Stimulated activated effector memory CD8-positive, alpha-beta T cell treated with anti-CD3 and anti-CD28 coated beads, Interleukin-12 subunit alpha, Interleukin-12 subunit beta, amount 100 ng/mL, for 72 hours (primary cell): ENCODE measurements around the gene PARD3B.

Source experiments
- ATAC-seq: fragments of 150-1000 bp; cut with Tn5 transposase; 2 replicates; pipeline ENCODE4 v1.10.0; 2021
- DNase-seq, 2 donors: peaks; one replicate each; pipeline ENCODE4 v3.0.0; 2021 to 2022; ENCODE audit warnings: low spot score in 2 of 2
- H3K27ac Mint-ChIP-seq: one replicate; pipeline ENCODE4 v1.8.0; 2022; ENCODE audit warnings: mild to moderate bottlenecking, mixed read lengths
- H3K36me3 Mint-ChIP-seq: one replicate; pipeline ENCODE4 v1.8.0; 2022; ENCODE audit warnings: mild to moderate bottlenecking, mixed read lengths
- H3K4me1 Mint-ChIP-seq: one replicate; pipeline ENCODE4 v1.8.0; 2022; ENCODE audit warnings: mixed read lengths
- H3K4me3 Mint-ChIP-seq: one replicate; pipeline ENCODE4 v1.8.0; 2022; ENCODE audit warnings: mild to moderate bottlenecking, mixed read lengths
- H3K9me3 Mint-ChIP-seq: one replicate; pipeline ENCODE4 v1.8.0; 2022; ENCODE audit warnings: mixed read lengths

PARD3B gene

DNA sequence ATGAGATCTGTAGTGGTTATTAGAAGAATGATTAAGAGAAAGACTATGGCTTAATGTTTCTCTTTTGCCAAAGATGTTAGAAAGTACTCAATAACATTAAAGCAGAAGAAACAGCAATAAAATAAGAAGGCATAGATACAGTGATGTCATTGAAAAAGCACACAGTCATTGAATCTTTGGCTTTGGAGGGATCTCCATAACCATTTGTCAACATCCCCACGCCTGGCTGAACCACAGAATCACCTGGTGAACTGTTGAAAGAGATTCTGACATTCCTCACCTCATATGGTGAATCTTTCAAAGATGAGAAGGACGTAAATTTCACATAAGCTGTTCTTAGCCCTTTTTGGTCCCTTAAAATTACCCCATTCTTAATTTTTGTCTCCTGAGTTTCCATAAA, 812.5 kb downstream of the PARD3B start:
- H3K27ac Mint-ChIP-seq: no peak overlapping the region
- H3K4me3 Mint-ChIP-seq: no peak overlapping the region
- DNase-seq (no peak), ATAC-seq (no peak)
- H3K4me1 Mint-ChIP-seq: no peaks in the 10 kb centered on the region
- H3K36me3 Mint-ChIP-seq: no peaks in the 10 kb centered on the region
- H3K9me3 Mint-ChIP-seq: no peaks in the 10 kb centered on the region

DNA sequence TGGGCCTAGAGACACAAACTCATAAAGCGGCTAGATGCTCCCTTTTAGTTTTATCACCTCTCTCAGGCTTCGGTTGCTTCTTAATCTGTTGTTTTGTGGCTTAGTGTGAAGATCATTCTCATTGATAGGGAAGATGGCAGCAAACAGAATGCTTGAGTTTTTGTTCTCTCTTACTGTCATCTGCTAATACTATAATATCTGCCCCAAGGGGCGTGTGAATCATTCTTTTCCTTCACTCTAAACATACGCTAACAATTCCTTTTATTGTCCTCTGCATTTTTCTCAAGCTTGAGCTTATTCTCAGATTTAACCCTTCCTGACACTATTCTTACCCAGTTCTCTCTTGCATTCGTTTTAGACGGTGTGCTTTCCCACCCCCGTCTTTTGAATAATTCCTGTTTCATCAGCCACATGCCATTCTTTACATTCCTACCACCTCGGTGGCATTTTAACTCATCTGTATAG, 813.1 kb downstream of the PARD3B start:
- ATAC-seq: no peak
- H3K27ac Mint-ChIP-seq: no peak overlapping the region
- no peaks in the 10 kb centered on the region for H3K36me3 Mint-ChIP-seq

DNA sequence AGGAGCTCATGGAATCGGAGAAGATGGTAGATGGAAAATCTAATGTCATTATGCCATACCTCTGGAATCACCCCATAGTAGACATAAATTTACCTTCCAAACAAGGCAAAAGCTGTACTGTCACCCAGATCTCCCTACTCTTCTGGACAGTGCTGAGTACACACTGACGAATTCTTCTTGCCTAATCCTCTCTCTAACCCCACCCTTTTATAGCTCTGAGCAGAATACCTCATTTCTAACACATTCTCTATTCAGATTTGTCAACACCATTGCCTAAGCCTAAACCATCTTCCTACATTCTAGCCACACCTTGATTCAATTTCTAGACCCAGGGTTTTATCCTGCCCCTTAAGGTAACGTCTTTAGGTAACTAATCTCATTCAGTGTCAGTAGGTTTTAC, 816.0 kb downstream of the PARD3B start:
- no peak overlapping the region for H3K27ac Mint-ChIP-seq
- ATAC-seq (no peak), DNase-seq (no peak)
- no peaks in the 10 kb centered on the region for H3K36me3 Mint-ChIP-seq
- H3K4me3 Mint-ChIP-seq: no peak overlapping the region
- H3K4me1 Mint-ChIP-seq: no peaks in the 10 kb centered on the region
- no peaks in the 10 kb centered on the region for H3K9me3 Mint-ChIP-seq

More for the DNA sequence above, 813.1 kb downstream of the PARD3B start:
- Mint-ChIP-seq H3K9me3 (no peaks in the 10 kb centered on the region), H3K4me3 (no peak overlapping the region), H3K4me1 (no peaks in the 10 kb centered on the region)
- no peak for DNase-seq

DNA sequence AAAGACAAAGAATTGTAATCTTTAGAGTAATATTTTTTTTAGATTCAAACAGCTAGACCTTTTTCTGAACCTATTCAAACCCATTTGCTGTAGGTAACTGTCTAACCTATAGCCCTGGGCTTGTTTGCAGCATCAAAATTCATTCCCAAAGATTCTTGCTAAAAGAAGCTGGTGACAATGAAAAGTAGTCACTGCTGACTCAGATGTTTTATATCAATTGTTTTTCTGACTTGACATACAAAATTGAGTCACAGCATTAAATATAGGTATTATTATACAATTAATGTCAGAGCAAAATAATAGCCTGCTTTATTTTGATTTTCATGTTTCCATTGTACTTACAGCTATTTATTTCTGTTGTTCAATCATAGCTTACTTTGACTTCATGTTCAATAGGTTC, 816.7 kb downstream of the PARD3B start:
- Mint-ChIP-seq H3K9me3 (no peaks in the 10 kb centered on the region), H3K27ac (no peak overlapping the region), H3K4me1 (no peaks in the 10 kb centered on the region), H3K4me3 (no peak overlapping the region), H3K36me3 (no peaks in the 10 kb centered on the region)
- no peak for ATAC-seq
- DNase-seq: no peak

DNA sequence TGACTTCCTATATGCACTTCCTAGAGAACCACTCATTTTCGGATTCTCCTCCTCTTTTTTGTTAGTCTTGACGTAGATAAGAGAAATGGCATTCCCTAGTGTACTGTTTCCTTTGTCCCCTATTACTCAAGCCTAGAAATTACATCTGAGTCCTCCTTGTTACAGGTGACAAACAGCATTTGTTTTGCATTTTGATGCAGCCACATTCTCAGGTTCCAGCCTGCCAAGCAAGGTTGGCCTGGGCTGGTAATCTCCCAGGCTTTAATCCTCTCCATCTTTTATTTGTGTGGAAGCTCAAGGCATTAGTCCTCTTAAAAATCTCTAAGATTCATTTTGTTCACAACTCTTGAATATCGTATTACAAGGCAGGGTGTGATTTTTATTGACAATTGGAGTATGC, 819.0 kb downstream of the PARD3B start:
- DNase-seq: no peak
- Mint-ChIP-seq H3K4me3 (no peak overlapping the region), H3K9me3 (no peaks in the 10 kb centered on the region), H3K4me1 (no peaks in the 10 kb centered on the region), H3K27ac (no peak overlapping the region), H3K36me3 (no peaks in the 10 kb centered on the region)
- no peak for ATAC-seq

DNA sequence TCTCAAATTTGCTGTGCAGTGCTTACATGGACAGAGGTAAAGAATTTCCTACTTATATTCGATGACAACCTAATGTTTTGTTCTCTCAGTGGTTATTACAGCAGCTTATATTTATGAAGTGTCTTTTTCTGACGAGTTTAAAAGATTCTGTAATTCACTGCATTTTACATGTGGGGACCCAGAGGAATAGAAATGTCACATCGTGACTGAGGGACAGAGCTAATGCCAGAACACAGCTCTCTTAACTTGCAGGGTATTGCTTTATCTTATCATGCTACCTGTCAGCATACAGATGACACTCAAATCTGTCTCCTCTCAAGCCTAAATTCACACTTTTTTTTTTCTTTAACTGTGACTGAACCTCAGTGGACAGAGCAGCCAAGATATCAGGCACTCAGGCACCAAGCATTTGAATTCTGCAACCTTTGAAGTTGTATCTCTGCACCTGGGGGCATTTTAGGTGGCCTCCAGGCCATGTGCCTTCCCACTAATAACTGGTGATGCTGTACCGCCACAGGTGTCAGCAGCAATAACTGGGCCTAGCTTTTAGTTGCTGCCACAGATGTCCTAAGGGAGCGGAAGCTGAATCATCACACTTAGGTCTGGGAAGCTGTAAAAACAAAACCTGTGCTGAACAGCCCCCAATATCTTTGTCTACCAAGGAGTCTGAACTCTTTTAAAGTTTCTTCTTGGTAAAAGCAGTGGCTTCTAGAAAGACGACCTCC, 821.2 kb downstream of the PARD3B start:
- Mint-ChIP-seq H3K36me3 (no peaks in the 10 kb centered on the region), H3K4me1 (no peaks in the 10 kb centered on the region), H3K4me3 (no peak overlapping the region), H3K27ac (no peak overlapping the region), H3K9me3 (no peaks in the 10 kb centered on the region)
- no peak for DNase-seq
- ATAC-seq: no peak

DNA sequence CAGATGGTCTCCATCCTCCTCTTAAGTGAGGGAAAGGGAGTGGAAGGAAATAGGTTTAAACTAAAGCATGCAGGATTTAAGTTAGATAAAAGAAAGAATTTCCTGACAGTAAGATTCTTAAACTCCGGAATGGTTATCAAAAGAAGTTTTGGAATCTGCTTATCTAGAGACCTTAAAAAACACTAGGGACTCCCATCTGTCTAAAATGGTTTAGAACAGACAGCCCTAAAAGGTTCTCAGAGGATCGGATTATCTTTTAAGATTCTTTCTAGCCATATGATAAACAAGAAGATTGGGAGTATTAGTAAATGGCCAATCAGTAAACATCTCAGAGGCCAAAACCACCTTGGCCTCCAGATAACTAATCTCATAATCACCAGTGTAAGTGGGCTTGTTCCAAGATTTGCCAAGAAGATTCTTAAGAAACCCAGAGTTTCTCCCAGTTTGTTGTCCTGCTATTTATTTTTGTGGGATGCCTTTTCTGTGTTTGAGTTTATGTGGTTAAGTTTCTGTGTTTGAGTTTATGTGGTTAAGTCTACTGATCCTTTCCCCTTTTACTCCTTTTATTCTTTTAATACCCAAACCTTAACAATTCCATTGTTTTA, 822.2 kb downstream of the PARD3B start:
- no peak for ATAC-seq
- H3K4me3 Mint-ChIP-seq: no peak overlapping the region
- no peaks in the 10 kb centered on the region for H3K36me3 Mint-ChIP-seq
- DNase-seq: no peak
- no peak overlapping the region for H3K27ac Mint-ChIP-seq
- H3K9me3 Mint-ChIP-seq: no peaks in the 10 kb centered on the region
- no peaks in the 10 kb centered on the region for H3K4me1 Mint-ChIP-seq

DNA sequence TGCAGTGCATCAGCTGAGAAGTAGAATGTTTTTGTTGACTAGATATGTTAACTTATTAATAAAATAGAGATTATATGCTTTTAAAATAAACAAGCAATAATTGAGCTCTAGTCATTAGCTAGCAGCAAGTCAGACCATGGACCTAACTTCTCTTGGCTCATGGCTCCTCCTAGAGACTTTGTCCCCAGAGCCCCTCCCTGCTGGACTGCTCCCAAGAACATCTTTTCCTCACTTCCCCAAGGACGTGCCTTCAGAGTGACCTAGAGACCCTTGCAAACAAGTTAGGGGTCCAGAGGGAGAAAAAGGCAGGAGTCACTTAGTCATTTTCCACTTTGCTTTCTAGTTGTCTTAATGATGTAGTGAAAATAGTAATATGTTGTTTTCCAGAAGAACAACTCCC, 824.5 kb downstream of the PARD3B start:
- H3K4me1 Mint-ChIP-seq: no peaks in the 10 kb centered on the region
- no peak overlapping the region for H3K27ac Mint-ChIP-seq
- ATAC-seq (no peak), DNase-seq (no peak)
- no peaks in the 10 kb centered on the region for H3K36me3 Mint-ChIP-seq
- H3K9me3 Mint-ChIP-seq: no peaks in the 10 kb centered on the region
- H3K4me3 Mint-ChIP-seq: no peak overlapping the region

DNA sequence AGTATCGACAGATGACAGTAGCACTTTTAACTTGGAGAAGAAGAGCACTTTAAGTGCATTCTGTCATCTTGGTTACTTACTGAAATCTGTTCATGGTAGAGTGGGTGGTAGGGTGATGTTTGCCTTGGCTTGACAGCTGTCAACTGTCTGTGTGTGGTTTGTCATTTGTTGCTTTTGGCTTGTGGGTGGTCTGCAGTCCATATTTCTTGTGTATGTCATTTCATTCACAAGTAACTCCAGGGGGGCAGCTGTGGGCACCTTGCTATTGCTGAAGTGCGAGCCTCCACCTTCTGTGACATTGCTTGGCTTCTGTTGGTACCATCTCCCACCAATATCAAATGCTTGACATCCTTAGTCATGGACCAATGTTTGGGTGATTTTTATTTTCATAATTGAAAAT, 825.5 kb downstream of the PARD3B start:
- Mint-ChIP-seq H3K27ac (no peak overlapping the region), H3K4me3 (no peak overlapping the region), H3K9me3 (no peaks in the 10 kb centered on the region), H3K36me3 (no peaks in the 10 kb centered on the region), H3K4me1 (no peaks in the 10 kb centered on the region)
- no peak for ATAC-seq
- no peak for DNase-seq

DNA sequence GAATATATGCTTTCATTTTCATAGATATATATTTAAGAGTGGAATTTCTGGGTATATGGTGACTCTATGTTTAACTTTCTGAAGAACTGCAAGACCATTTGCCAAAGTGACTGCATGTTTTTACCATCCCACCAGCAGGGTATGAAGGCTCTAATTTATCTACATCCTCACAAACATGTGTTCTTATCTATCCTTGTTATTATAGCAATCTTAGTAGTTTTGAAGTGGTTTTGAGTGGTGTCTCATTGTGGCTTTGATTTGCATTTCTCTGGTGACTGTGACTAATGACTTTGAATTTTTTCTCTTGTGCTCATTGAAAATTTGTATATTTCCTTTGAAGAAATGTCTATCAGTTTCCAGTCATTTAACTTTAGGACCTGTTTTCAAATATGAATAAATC, 826.9 kb downstream of the PARD3B start:
- no peak for DNase-seq
- Mint-ChIP-seq H3K36me3 (no peaks in the 10 kb centered on the region), H3K27ac (no peak overlapping the region), H3K9me3 (no peaks in the 10 kb centered on the region), H3K4me3 (no peak overlapping the region), H3K4me1 (no peaks in the 10 kb centered on the region)
- no peak for ATAC-seq

DNA sequence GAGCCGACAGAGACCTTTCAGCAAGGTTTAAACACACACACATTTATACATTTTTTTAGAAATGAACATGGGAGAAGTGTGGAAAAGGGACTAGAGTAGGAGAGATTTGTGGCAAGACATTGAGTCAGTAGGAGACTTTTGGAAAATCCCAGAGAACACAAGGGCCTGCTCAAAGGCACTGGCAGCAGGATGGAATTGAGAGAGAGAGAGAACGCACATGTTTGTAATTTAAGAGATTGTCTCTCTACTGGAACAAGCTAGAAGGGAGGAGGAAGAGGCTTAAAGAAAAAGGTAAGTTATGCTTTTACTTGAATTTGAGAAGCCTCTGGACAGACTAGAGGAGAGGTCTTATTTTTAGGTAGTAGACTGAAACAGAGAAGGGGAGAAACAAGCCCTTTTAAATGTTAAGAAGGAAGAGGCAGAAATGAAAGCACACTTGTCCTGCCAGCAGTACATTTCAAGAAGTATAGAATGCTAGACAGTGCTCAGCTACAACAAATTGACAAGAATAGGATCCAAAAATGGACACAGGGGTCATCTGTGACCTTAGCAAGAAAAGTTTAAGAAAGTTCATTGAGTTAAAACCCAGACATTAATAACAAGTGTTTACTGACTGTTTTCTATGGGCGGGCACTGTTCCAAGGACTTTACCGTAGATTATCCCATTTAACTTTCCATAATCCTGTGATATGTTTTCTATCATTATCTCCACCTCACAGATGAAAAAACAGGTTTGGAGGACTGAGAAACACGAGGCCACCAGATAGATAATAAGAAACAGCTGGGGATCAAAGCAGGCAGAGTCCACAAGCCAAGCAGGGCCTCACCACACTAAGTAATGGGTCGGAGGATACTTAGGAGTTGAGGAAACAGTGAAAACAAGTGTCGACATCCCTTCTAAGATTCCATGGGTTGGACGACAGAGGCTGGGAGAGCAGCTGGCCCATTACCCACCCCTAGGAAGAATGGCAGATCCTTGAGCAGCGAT, 830.5 kb downstream of the PARD3B start:
- DNase-seq: no peak
- Mint-ChIP-seq H3K9me3 (no peaks in the 10 kb centered on the region), H3K27ac (no peak overlapping the region), H3K4me3 (no peak overlapping the region), H3K4me1 (no peaks in the 10 kb centered on the region), H3K36me3 (no peaks in the 10 kb centered on the region)
- no peak for ATAC-seq

DNA sequence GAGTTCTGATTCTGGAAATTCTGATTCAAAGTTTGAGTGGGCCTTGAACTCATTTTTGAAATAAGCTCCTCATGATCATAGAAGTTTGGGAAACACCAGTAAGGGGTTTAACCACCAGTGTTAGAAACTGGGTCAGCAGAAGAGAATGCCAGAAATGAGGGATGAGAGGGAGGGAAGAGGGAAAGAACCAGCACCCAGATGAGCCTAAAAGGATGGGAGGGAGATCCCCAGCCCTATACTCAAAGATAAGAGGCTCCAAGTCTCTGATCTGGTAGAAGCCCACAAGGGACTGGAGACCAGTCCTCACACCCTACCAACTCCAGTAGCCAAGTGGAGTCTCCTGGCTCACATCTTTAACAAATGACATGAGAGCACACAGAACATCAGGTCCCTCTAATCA, 832.0 kb downstream of the PARD3B start:
- no peaks in the 10 kb centered on the region for H3K36me3 Mint-ChIP-seq
- no peaks in the 10 kb centered on the region for H3K9me3 Mint-ChIP-seq
- H3K4me1 Mint-ChIP-seq: no peaks in the 10 kb centered on the region
- H3K27ac Mint-ChIP-seq: no peak overlapping the region
- no peak overlapping the region for H3K4me3 Mint-ChIP-seq
- DNase-seq (no peak), ATAC-seq (no peak)

DNA sequence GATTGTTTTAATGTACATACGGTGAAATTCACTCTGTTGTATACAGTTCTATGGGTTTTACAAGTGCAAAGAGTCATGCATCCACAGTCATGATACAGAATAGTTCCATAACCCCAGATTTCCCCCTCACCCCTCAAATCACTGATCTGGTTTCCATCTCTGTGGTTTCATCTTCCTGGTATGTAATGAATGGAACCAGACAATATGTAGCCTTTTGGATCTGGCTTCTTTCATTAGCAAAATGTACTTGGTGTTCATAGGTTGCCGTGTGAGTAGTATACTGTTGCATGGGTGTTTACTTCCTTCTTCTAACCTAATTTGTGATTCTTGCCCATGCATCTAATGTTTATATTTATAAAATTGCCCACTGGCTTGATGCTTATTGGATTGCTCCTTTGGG, 838.3 kb downstream of the PARD3B start:
- no peak overlapping the region for H3K4me3 Mint-ChIP-seq
- ATAC-seq: no peak
- no peaks in the 10 kb centered on the region for H3K36me3 Mint-ChIP-seq
- no peaks in the 10 kb centered on the region for H3K9me3 Mint-ChIP-seq
- no peaks in the 10 kb centered on the region for H3K4me1 Mint-ChIP-seq
- no peak for DNase-seq
- H3K27ac Mint-ChIP-seq: no peak overlapping the region

DNA sequence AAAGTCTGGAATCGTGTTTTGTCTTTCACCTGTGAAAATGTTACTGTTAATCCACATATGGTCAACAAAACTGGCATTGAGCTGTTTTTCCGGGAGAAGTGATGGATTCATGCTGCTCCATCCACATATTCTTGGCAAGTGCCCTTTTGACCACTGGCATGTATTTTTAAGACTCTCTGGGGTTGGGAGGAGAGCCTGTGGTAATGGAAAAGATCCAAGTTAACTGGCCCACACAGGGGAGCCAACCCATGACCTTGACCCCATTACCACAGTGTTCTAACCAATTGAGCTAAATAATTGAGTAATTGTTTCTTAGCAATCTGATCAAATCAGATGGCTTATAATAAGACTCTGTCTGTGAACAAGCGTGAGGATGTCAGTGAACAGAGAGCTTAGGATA, 840.8 kb downstream of the PARD3B start:
- no peak for ATAC-seq

DNA sequence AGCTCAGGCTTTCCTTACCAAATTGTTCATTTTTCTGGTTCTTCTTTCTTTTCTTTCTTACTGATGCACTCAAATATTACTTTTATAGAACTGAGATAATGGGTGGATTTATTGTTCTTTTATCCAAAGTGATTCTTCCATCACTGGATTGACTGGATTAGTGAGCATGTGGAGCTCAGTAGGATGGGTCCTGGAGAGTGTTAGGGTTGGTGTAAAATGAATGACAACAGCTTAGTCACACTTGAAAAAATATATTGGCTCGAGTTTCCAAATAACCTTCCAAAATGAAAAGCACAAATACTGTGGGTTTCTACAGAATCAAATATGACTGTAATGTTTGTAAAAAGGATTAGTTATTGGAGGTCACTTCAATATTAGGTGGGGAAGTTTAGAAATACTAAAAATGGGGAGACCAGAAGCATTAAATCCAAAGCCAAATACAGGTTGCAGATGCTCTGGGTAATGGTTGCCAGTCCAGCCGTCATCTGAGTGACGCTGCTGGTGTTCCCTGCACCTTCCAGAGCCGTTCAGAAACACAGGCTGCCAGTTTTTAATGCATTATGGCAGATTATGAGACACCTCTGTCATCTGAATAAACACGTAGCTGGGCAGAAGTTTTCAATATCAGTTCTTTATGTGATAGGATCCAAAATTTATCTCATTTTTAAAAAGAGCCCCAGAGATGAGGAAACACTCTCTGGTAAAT, 842.2 kb downstream of the PARD3B start:
- no peaks in the 10 kb centered on the region for H3K9me3 Mint-ChIP-seq

More for the DNA sequence above, 840.8 kb downstream of the PARD3B start:
- Mint-ChIP-seq H3K36me3 (no peaks in the 10 kb centered on the region), H3K27ac (no peak overlapping the region), H3K4me3 (no peak overlapping the region), H3K4me1 (no peaks in the 10 kb centered on the region), H3K9me3 (no peaks in the 10 kb centered on the region)
- no peak for DNase-seq

More for the DNA sequence above, 842.2 kb downstream of the PARD3B start:
- no peak for DNase-seq
- H3K36me3 Mint-ChIP-seq: no peaks in the 10 kb centered on the region
- H3K4me3 Mint-ChIP-seq: no peak overlapping the region
- H3K4me1 Mint-ChIP-seq: no peaks in the 10 kb centered on the region
- no peak overlapping the region for H3K27ac Mint-ChIP-seq
- no peak for ATAC-seq
